PC-3 (cell line): ENCODE results near the gene LARP4B. TPM values are rescaled to one million over a fixed set of nuclear protein-coding genes. Genes with fewer than 3 reads are reported as not detected.

ENCODE experiments used
- ATAC-seq: fragments of 200-7000 bp; cut with Tn5 transposase; 2 replicates; pipeline ENCODE4 v1.9.1; 2020; ENCODE audit warnings: mild to moderate bottlenecking, moderate library complexity
- BruUV-seq: library from RNA; stranded (reverse); fragments of 400-500 nt; replicated peaks from 2 replicates; lab custom pipeline; 2021; lab: Mats Ljungman, UMichigan
- CTCF ChIA-PET: fragments of 300-600 bp; sonication (Branson Sonifier 250); formaldehyde crosslinking; loops from one replicate; lab custom pipeline; 2022; ENCODE audit warnings: antibody characterized with exemption; lab: Charles Lee
- POLR2A ChIA-PET: fragments of 300-600 bp; sonication (Branson Sonifier 250); formaldehyde crosslinking; loops from one replicate; lab custom pipeline; 2022; ENCODE audit warnings: antibody characterized with exemption; ENCODE audit not compliant: unreplicated experiment; lab: Charles Lee
- DNase-seq: peaks from one replicate; pipeline ENCODE4 v3.0.0-alpha.2; 2015
- H2AFZ ChIP-seq: fragments of 300-600 bp; sonication (generic); 2 replicates; pipeline ENCODE4 v1.6.0; 2016; ENCODE audit warnings: antibody characterized with exemption, low read length
- H3F3A ChIP-seq: fragments of 300-600 bp; sonication (generic); one replicate; pipeline ENCODE4 v1.6.0; 2017; ENCODE audit warnings: antibody characterized with exemption, low read length, control low read depth, mild to moderate bottlenecking; ENCODE audit not compliant: unreplicated experiment
- H3K27ac ChIP-seq: fragments of 300-600 bp; sonication (generic); 2 replicates; pipeline ENCODE4 v1.5.1; 2016; ENCODE audit warnings: mild to moderate bottlenecking, low read length
- H3K27me3 ChIP-seq: fragments of 300-600 bp; sonication (generic); 2 replicates; pipeline ENCODE4 v1.6.1; 2016; ENCODE audit warnings: low read length, mixed read lengths
- H3K36me3 ChIP-seq: fragments of 300-600 bp; sonication (generic); 2 replicates; pipeline ENCODE4 v1.6.1; 2016; ENCODE audit warnings: low read depth, mixed run types, low read length, mixed read lengths
- H3K4me1 ChIP-seq: fragments of 300-600 bp; sonication (generic); 2 replicates; pipeline ENCODE4 v1.5.1; 2016; ENCODE audit warnings: low read length; ENCODE audit not compliant: insufficient read depth
- H3K4me2 ChIP-seq: fragments of 300-600 bp; sonication (generic); 2 replicates; pipeline ENCODE4 v1.6.0; 2016; ENCODE audit warnings: low read length
- H3K4me3 ChIP-seq: fragments of 300-600 bp; sonication (generic); 2 replicates; pipeline ENCODE4 v1.5.1; 2016; ENCODE audit warnings: mild to moderate bottlenecking, low read length, mixed read lengths
- H3K79me2 ChIP-seq: fragments of 300-600 bp; sonication (generic); 2 replicates; pipeline ENCODE4 v1.6.1; 2017; ENCODE audit warnings: low read length, mixed read lengths
- H3K9ac ChIP-seq: fragments of 300-600 bp; sonication (generic); 2 replicates; pipeline ENCODE4 v1.6.0; 2016; ENCODE audit warnings: mild to moderate bottlenecking, low read length
- H3K9me2 ChIP-seq: fragments of 300-600 bp; sonication (generic); replicated peaks from 2 replicates; pipeline ENCODE4 v1.6.1; 2016; ENCODE audit warnings: mixed run types, low read length, mixed read lengths
- H3K9me3 ChIP-seq: fragments of 300-600 bp; sonication (generic); 2 replicates; pipeline ENCODE4 v1.6.1; 2016; ENCODE audit warnings: low read length, mixed read lengths
- H4K20me1 ChIP-seq: fragments of 300-600 bp; sonication (generic); 2 replicates; pipeline ENCODE4 v1.6.1; 2016; ENCODE audit warnings: low read length, mixed read lengths
- CTCF ChIP-seq: fragments of 300-600 bp; sonication (generic); conservative IDR thresholded peaks from 2 replicates; pipeline ENCODE4 v1.5.1; 2017; ENCODE audit warnings: antibody characterized with exemption, low read depth, mild to moderate bottlenecking, low read length
- EZH2 ChIP-seq: fragments of 300-600 bp; sonication (generic); IDR thresholded peaks from one replicate; pipeline ENCODE4 v1.6.1; 2017; ENCODE audit warnings: antibody characterized with exemption, mild to moderate bottlenecking, low read length; ENCODE audit not compliant: unreplicated experiment
- EZH2phosphoT487 ChIP-seq: fragments of 300-600 bp; sonication (generic); IDR thresholded peaks from 2 replicates; pipeline ENCODE4 v1.6.1; 2018; ENCODE audit warnings: mild to moderate bottlenecking, antibody characterized with exemption, low read length, borderline replicate concordance
- intact Hi-C: fragments of 100-400 bp; cut with micrococcal nuclease; formaldehyde crosslinking; loops from 2 replicates; pipeline ENCODE4 v1.9.0; 2023
- total RNA-seq: library from RNA; depleted of rRNA; stranded (reverse); fragments of >200 nt; gene quantifications from 2 replicates; pipeline ENCODE4 v1.2.3, GENCODE V29; 2014

The LARP4B gene
- total RNA-seq, 1 experiment from 2014 or later, result 33.9 TPM

GRCh38 chr10:860519-860918 is 71.0 kb downstream of the LARP4B start:
- H3K9ac ChIP-seq, result no peak overlapping the region
- no peak overlapping the region for H3K4me3 ChIP-seq
- ChIA-PET CTCF (no interaction called here), POLR2A (no interaction called here)
- H4K20me1 ChIP-seq, result no peaks in the 10 kb centered on the region
- 0 out of 2 replicates have a peak, but pooled peaks cover 5% of the 10 kb centered on the region for H3K79me2 ChIP-seq
- no peak for ATAC-seq
- no peak for DNase-seq
- no peaks in the 10 kb centered on the region for H3K27me3 ChIP-seq
- no peak overlapping the region for H3K27ac ChIP-seq
- BruUV-seq, result no TSS peak
- no peaks in the 10 kb centered on the region for H3F3A ChIP-seq
- no peaks in the 10 kb centered on the region for H3K9me3 ChIP-seq
- intact Hi-C loops, result no loop called here
- TF ChIP-seq EZH2, result no peak
- no peak for TF ChIP-seq CTCF
- TF ChIP-seq EZH2phosphoT487, result no peak
- no peaks in the 10 kb centered on the region for H3K36me3 ChIP-seq
- no peaks in the 10 kb centered on the region for H3K9me2 ChIP-seq
- H3K4me2 ChIP-seq, result no peak overlapping the region
- no peak overlapping the region for H2AFZ ChIP-seq
- H3K4me1 ChIP-seq, result no peaks in the 10 kb centered on the region

DNA sequence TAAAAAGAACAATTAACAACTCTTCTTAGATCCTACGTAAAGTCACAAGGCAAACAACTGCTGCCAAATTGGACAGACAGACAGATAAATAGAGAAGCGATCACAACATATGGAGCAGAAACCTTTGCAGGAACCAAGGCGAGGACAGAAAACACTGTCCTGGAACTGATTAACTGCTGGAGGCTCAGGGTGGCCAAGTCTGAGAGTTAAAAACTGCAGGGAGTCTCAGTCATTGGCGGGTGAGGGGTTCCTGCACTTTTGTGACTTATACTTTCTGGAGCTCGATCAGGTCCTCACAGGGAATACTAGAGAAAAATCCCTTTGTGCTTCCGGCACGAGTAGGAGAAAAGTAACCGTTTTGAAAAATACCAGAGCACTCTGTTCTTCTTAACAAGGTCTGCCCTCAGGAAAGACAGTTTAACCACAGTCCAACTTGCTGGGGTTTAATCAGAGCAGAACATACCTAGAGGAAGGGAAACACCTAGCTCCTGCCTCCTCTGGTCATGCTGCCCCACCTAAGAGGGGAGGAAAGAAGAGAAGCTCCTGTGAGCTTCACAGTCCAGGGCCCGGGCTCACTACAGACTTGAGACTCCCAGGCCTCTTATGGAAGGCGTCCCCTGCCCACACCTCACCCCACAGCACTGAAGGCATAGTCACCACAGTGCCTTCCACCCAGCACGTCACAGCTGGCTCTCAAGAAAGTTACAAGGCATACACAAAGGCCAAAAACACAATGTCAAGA is 74.9 kb downstream of the LARP4B start:
- H3K36me3 ChIP-seq, result no peaks in the 10 kb centered on the region
- no peaks in the 10 kb centered on the region for H3F3A ChIP-seq
- H3K27ac ChIP-seq, result no peak overlapping the region
- no peak overlapping the region for H3K4me3 ChIP-seq
- 0 out of 2 replicates have a peak, but pooled peaks cover 10% of the 10 kb centered on the region for H3K79me2 ChIP-seq
- POLR2A ChIA-PET, result no interaction called here
- no peak overlapping the region for H3K9ac ChIP-seq
- CTCF ChIA-PET, result no interaction called here
- TF ChIP-seq EZH2phosphoT487, result no peak
- TF ChIP-seq EZH2, result no peak
- no peak for TF ChIP-seq CTCF
- no peak overlapping the region for H3K4me2 ChIP-seq
- H3K9me2 ChIP-seq, result no peaks in the 10 kb centered on the region
- H3K4me1 ChIP-seq, result no peaks in the 10 kb centered on the region
- no peaks in the 10 kb centered on the region for H4K20me1 ChIP-seq
- no peaks in the 10 kb centered on the region for H3K9me3 ChIP-seq
- ATAC-seq (no peak), DNase-seq (no peak)
- H3K27me3 ChIP-seq, result no peaks in the 10 kb centered on the region
- no peak overlapping the region for H2AFZ ChIP-seq
- intact Hi-C loops, result no loop called here
- BruUV-seq, result no TSS peak

DNA sequence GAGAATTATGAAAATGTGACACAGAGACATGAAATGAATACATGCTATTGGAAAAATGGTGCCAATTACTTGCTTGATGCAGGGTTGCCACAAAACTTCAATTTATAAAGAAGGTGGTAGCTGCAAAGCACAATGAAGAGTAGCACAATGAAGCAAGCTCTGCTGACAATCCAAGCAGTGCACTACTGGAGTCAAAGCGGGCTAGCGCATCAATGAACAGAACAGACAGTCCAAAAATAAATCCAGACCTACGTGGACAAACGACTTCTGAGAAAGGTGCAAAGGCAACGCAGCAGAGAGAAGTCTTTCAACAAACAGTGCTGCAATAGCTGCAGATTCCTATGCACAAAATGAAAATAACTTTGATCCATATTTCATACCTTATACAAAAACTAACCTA is 75.8 kb downstream of the LARP4B start:
- CTCF ChIA-PET, result no interaction called here
- Histone ChIP-seq H2AFZ (no peak overlapping the region), H3F3A (no peaks in the 10 kb centered on the region), H3K27ac (no peak overlapping the region), H3K4me2 (no peak overlapping the region), H3K79me2 (0 out of 2 replicates have a peak, but pooled peaks cover 14% of the 10 kb centered on the region), H3K36me3 (no peaks in the 10 kb centered on the region), H3K9me3 (no peaks in the 10 kb centered on the region), H4K20me1 (no peaks in the 10 kb centered on the region), H3K9ac (no peak overlapping the region), H3K4me3 (no peak overlapping the region), H3K4me1 (no peaks in the 10 kb centered on the region), H3K9me2 (no peaks in the 10 kb centered on the region), H3K27me3 (no peaks in the 10 kb centered on the region)
- POLR2A ChIA-PET, result no interaction called here
- BruUV-seq, result no TSS peak
- ATAC-seq (no peak), DNase-seq (no peak)
- intact Hi-C loops, result no loop called here
- TF ChIP-seq EZH2phosphoT487 (no peak), EZH2 (no peak), CTCF (no peak)
